ENCODE data around the gene MACROD2. TPM values are rescaled to one million over a fixed set of nuclear protein-coding genes. Genes with fewer than 3 reads are reported as not detected.

MACROD2 gene
- total RNA-seq, 2 donors from 2014 or later: 8.0 to 19.4 TPM

GRCh38 chr20:15924556-15924955 lies 1929.2 kb downstream of the MACROD2 start:
- intact Hi-C loops (cut with DNase I): loop anchor here (10.0 kb wide), 1 partner anchor 550 kb away; no protein-coding TSS in a partner anchor

GRCh38 chr20:15925376-15925775 lies 1930.1 kb downstream of the MACROD2 start:
- Histone ChIP-seq H3K9me3 (no peaks in the 10 kb centered on the region), H3K4me1 (replicated peaks) (no peaks in the 10 kb centered on the region), H3K4me3 (no peak overlapping the region), H3K27ac (no peak overlapping the region), H3K36me3 (no peaks in the 10 kb centered on the region), H3K27me3 (replicated peaks; ENCODE audit: insufficient read depth) (no peaks in the 10 kb centered on the region)
- TF ChIP-seq CTCF (IDR thresholded peaks at IDR 0.05): no peak
- TF ChIP-seq POLR2A (IDR thresholded peaks at IDR 0.05): no peak
- no peak for TF ChIP-seq POLR2AphosphoS5 (IDR thresholded peaks at IDR 0.05)
- DNase-seq (ENCODE audit: low spot score): no peak
- WGBS: 85% methylated on average over 8 of the region's 8 CpGs
- intact Hi-C loops (cut with DNase I): loop anchor here (10.0 kb wide), 1 partner anchor 549 kb away; no protein-coding TSS in a partner anchor

More at GRCh38 chr20:15924556-15924955, 1929.2 kb downstream of the MACROD2 start:
- TF ChIP-seq POLR2AphosphoS5 (IDR thresholded peaks at IDR 0.05): no peak
- TF ChIP-seq CTCF (IDR thresholded peaks at IDR 0.05): no peak
- no peak for TF ChIP-seq POLR2A (IDR thresholded peaks at IDR 0.05)
- no peak overlapping the region for H3K27ac ChIP-seq
- DNase-seq (ENCODE audit: low spot score): no peak
- 63% methylated on average over 1 of the region's 1 CpG for WGBS
- no peak overlapping the region for H3K4me3 ChIP-seq
- no peaks in the 10 kb centered on the region for H3K36me3 ChIP-seq
- H3K27me3 ChIP-seq (replicated peaks; ENCODE audit: insufficient read depth): no peaks in the 10 kb centered on the region
- no peaks in the 10 kb centered on the region for H3K4me1 ChIP-seq (replicated peaks)
- H3K9me3 ChIP-seq: no peaks in the 10 kb centered on the region

- intact Hi-C loops (cut with DNase I): loop anchor here (10.0 kb wide), 1 partner anchor 547 kb away; no protein-coding TSS in a partner anchor
- H3K36me3 ChIP-seq: no peaks in the 10 kb centered on the region
- no peak overlapping the region for H3K27ac ChIP-seq
- 84% methylated on average over 3 of the region's 3 CpGs for WGBS
- TF ChIP-seq POLR2A (IDR thresholded peaks at IDR 0.05): no peak
- TF ChIP-seq POLR2AphosphoS5 (IDR thresholded peaks at IDR 0.05): no peak
- no peak for TF ChIP-seq CTCF (IDR thresholded peaks at IDR 0.05)
- H3K27me3 ChIP-seq (replicated peaks; ENCODE audit: insufficient read depth): no peaks in the 10 kb centered on the region
- no peak overlapping the region for H3K4me3 ChIP-seq
- H3K4me1 ChIP-seq (replicated peaks): no peaks in the 10 kb centered on the region
- no peak for DNase-seq (ENCODE audit: low spot score)
- no peaks in the 10 kb centered on the region for H3K9me3 ChIP-seq
These were observed 1932.8 kb downstream of the MACROD2 start for GRCh38 chr20:15927893-15928650.

GRCh38 chr20:15928946-15929345 lies 1933.6 kb downstream of the MACROD2 start:
- Histone ChIP-seq H3K27me3 (replicated peaks; ENCODE audit: insufficient read depth) (no peaks in the 10 kb centered on the region), H3K4me3 (no peak overlapping the region), H3K9me3 (no peaks in the 10 kb centered on the region), H3K27ac (no peak overlapping the region), H3K4me1 (replicated peaks) (no peaks in the 10 kb centered on the region), H3K36me3 (no peaks in the 10 kb centered on the region)
- intact Hi-C loops (cut with DNase I): loop anchor here (10.0 kb wide), 1 partner anchor 546 kb away; no protein-coding TSS in a partner anchor
- DNase-seq (ENCODE audit: low spot score): no peak
- no peak for TF ChIP-seq POLR2AphosphoS5 (IDR thresholded peaks at IDR 0.05)
- no peak for TF ChIP-seq POLR2A (IDR thresholded peaks at IDR 0.05)
- no peak for TF ChIP-seq CTCF (IDR thresholded peaks at IDR 0.05)
